GM06990 (cell line): ENCODE data around the gene RIPOR3.

ENCODE experiments used
- DNase-seq: peaks from one replicate; pipeline ENCODE4 v3.0.0-alpha.2; 2011; ENCODE audit not compliant: insufficient read length; ENCODE audit errors: extremely low read depth
- H3K27me3 ChIP-seq: replicated peaks from 2 replicates; pipeline ENCODE4 v1.6.0; 2011; ENCODE audit warnings: low read length; ENCODE audit not compliant: control insufficient read depth, insufficient read depth
- H3K36me3 ChIP-seq: 2 replicates; pipeline ENCODE4 v1.5.1; 2011; ENCODE audit warnings: low read length; ENCODE audit not compliant: control insufficient read depth, insufficient read depth
- H3K4me3 ChIP-seq: replicated peaks from 2 replicates; pipeline ENCODE4 v1.5.1; 2011; ENCODE audit warnings: low read depth, mild to moderate bottlenecking, control low read depth, low read length
- TF ChIP-seq, protein P1 (sequence below): IDR thresholded peaks from 2 replicates; pipeline ENCODE4 v1.5.1; 2011; ENCODE audit warnings: low read length, control low read depth, mild to moderate bottlenecking, inconsistent platforms; ENCODE audit not compliant: insufficient read depth, poor library complexity, severe bottlenecking

RIPOR3 gene

DNA sequence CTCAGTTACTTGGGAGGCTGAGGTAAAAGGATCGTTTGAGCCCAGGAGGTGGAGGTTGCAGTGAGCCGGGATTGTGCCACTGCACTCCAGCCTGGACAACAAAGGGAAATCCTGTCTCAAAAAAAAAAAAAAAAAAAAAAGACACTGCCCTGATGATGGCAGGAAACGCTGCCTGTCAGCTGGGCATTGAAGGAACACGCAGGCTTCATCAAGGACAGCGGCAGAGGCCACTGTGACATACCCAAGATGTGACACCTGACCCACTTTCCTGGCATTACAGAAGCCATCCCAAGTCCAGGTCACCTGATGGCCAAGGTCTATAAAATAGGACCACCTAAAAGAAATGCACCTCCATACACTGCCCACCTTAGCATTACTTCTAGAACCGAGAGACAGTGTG lies 75.9 kb downstream of the RIPOR3 start:
- TF ChIP-seq, protein P1, sequence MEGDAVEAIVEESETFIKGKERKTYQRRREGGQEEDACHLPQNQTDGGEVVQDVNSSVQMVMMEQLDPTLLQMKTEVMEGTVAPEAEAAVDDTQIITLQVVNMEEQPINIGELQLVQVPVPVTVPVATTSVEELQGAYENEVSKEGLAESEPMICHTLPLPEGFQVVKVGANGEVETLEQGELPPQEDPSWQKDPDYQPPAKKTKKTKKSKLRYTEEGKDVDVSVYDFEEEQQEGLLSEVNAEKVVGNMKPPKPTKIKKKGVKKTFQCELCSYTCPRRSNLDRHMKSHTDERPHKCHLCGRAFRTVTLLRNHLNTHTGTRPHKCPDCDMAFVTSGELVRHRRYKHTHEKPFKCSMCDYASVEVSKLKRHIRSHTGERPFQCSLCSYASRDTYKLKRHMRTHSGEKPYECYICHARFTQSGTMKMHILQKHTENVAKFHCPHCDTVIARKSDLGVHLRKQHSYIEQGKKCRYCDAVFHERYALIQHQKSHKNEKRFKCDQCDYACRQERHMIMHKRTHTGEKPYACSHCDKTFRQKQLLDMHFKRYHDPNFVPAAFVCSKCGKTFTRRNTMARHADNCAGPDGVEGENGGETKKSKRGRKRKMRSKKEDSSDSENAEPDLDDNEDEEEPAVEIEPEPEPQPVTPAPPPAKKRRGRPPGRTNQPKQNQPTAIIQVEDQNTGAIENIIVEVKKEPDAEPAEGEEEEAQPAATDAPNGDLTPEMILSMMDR, result no peak
- no peaks in the 10 kb centered on the region for H3K27me3 ChIP-seq
- H3K4me3 ChIP-seq, result no peak overlapping the region
- DNase-seq, result no peak
- no peaks in the 10 kb centered on the region for H3K36me3 ChIP-seq

DNA sequence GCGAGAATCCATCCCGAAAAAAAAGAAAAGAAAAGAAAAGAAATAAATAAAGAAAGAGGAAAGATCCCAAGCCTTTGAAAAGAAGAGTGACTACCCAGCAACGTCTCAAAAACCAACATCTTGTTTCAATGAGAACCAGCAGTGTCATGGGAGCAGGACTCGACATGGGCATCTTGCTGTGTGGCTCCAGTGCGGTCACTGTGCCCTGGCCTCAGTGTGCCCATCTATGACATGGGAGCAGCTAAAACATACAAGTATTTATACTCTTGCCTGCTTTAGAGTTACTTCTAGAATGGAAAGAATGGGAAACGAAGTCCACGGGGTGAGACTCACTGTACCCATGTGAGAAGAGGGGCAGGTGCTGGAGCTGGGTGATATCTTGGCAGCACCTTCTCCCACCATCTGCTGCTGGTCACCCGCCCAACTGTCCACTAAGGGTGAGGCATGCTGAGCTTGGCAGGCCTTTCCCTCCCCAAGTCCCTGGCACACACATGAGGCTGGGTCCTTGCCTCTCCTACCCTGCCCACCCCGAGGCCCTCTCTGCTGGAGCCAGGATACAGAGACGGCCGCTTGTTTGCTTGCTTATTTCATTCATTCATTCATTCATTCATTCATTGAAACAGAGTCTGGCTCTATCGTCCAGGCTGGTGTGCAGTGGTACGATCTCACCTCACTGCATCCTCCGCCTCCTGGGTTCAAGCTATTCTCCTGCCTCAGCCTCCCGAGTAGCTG lies 77.7 kb downstream of the RIPOR3 start:
- no peak for DNase-seq
- Histone ChIP-seq H3K36me3 (no peaks in the 10 kb centered on the region), H3K4me3 (no peak overlapping the region), H3K27me3 (no peaks in the 10 kb centered on the region)
- TF ChIP-seq, protein P1, result no peak

DNA sequence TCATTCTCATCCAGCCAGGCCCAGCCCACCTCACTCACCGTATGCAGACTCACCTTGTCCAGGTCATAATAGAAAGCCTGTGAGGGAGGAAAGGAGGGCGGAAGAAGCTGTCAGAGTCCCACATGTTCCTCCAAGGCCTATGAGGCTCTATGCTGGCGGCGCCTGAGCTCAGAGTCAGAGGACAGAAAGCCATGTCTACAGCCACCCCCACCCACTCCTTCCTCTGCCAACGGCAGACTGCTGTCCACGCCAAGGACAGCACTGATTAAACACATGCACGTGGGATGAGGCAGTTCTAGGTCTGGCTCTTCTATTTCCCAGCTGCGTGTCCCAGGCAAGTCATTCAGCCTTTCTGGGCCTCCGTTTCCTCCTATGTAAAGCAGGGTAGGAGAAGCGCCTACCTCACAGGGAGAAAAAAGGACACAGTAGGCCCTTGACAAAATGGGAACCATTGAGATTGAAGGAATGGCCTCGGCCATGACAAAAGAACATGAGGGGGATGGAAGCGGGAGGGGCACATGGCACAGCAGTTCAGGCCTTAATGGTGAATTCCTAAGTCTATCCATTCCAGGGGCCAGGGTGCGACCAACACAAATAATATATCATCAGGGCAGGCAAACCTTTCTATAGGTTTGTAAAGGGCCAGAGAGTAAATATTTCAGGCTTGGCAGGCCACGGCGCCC lies 80.1 kb downstream of the RIPOR3 start:
- no peak for DNase-seq
- H3K27me3 ChIP-seq, result no peaks in the 10 kb centered on the region
- no peaks in the 10 kb centered on the region for H3K36me3 ChIP-seq
- H3K4me3 ChIP-seq, result no peak overlapping the region
- TF ChIP-seq, protein P1, result no peak

DNA sequence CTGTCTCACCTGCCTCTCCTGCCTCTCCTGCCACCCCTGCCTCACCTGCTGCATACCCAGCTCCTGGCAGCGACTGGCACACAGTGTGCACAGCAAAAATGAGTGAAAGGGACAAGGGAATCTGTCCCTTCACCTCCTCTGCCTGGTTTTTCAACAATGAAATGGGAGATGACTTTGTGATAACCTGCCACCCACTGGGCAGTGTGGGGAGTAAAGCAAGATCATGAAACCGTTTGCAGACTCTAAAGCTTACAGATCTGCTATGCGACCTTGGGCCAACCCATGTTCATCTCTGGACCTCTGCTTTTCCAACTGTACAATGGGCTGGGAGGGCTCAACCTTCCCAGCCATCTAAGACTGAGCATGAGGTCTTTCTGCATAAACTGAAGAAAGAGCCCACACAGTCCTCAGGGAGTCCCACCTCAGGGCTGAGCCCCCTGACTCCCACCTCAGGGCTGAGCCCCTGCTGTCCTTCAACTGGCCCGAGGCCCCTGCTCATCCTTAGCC lies 81.1 kb downstream of the RIPOR3 start:
- TF ChIP-seq, protein P1, result peak; percentile 19
- H3K4me3 ChIP-seq, result no peak overlapping the region
- no peak for DNase-seq
- no peaks in the 10 kb centered on the region for H3K27me3 ChIP-seq
- no peaks in the 10 kb centered on the region for H3K36me3 ChIP-seq

DNA sequence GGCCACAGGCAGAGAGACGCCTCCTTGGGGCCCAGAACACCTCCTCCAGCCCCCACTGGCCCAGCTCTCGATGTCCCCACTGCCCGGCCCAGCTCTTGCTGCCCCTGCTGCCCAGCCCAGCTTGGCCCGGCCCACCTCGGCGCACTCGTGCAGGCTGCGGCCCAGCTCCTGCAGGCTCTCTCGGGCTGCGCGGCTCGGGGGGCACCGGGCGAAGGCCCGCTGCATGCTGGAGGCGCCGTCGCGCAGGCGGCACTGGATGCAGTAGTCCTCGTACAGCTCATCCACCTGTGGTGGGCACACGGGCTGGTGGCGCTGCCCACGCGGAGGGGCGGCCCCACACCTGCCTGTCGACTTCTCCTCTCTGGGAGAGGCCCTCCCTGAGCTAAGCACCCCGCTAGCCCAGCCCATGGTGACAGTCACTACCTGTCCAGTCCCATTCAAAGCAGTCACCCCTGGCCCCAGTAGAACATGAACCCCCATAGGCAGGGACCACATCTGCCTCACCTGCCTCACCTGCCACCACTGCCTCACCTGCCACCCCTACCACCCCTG lies 81.8 kb downstream of the RIPOR3 start:
- TF ChIP-seq, protein P1, result no peak
- Histone ChIP-seq H3K36me3 (no peaks in the 10 kb centered on the region), H3K4me3 (no peak overlapping the region)

More for the DNA sequence above, 81.8 kb downstream of the RIPOR3 start:
- no peak for DNase-seq
- H3K27me3 ChIP-seq, result no peaks in the 10 kb centered on the region
